HG02938 (cell line): ENCODE measurements around the gene LRPPRC.

ENCODE experiments used
- ATAC-seq: cut with Tn5 transposase; IDR thresholded peaks from one replicate; pipeline ENCODE4 v1.9.1; 2021; ENCODE audit warnings: mild to moderate bottlenecking, moderate library complexity; ENCODE audit not compliant: unreplicated experiment

LRPPRC gene

DNA sequence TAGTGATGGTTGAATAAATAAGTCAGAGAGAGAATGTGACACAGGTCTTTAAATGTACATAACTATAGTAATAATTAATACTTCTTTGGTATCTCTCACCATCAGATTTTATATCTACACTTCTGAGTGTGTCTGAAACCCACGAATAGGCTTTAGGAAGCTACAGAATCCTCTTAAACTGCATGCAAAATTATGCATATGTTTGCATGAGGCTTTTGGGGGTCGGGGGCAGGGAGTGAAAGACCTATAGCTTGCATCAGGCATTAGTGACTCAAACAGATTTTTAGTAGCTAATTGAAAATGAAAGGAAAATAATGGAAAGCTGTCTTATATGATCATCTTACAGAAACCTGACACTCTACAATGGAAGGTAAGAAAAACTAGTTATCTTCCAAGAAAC is 14.9 kb downstream of the LRPPRC start:
- ATAC-seq: no peak

- ATAC-seq: no peak
Measured at GRCh38 chr2:43977677-43978375, 18.0 kb downstream of the LRPPRC start.

DNA sequence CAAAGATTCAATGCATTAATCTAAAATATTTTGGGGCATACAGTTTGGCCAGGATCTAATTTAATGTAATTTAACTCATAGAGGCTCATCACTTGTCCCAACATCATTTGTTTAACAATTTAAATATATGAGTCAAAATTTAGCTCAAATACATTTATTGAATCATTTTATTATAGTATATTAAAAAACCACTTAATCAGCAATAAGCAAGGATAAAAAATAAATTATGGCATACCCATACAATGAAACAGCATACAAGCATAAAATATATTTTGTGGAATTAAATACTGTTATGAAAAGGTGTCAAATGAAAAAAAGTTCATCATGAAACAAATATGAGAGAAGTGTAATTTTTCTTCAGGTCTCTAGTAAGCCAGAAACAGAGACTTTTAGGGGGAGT is 34.9 kb downstream of the LRPPRC start:
- ATAC-seq: no peak

DNA sequence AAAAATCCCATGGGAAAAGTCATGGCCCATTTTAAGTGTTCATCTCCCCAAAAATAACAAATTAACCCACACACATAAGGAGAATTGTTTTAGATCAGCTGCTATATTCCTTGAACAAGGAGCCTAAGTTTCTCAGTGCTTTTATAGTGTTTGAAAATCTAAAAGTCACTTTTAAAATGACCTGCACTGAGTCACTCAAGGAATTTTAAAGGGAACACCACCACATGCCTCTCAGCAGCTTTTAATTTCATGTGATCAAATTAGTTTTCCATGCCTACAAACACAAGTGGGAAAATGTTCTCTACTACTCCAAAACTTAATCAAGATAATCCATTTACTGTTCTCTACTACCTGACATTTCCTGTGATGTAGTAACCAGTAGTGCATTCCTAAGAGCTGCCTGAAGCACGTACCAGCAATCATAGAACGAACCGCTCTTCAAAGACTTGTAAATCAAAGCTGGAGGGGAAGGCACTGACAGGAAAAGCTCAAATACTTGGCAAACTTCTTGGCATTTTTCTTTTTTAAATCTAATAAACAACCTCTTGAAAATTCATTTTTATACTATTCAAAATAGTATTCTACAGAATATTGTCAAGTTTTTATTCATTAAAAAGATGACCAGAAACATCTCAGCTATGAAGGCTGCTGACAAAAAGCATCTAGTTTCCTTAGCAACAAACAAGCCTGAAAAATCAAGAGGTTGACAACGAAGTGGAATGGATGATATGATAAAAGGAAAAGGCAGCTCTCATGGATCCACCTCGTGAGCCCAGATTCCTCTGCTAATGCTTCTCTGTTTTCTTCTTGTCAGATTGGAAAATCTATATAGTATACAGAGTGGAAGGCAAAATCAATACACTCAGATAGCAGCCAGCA is 37.2 kb downstream of the LRPPRC start:
- ATAC-seq: no peak

- ATAC-seq: no peak
Measured at GRCh38 chr2:43950383-43951008, 45.3 kb downstream of the LRPPRC start.

DNA sequence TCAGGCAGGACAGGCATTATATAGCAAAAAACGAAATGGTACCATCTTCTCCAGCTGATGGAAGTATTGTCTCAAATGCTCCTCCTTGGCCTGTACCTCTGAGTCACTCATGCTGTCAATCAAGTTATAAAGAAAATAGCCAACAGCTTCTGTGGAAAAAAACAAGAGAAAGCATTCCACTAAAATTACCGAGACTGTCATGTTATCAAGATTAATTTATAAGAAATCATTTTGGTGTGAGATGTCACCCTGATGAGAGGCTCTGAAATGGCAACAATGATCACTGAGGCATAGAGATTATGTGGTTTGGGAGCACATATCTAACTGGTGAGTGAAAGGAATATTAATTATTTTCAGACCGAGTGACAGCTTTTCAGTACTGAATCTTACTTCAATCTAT is 47.4 kb downstream of the LRPPRC start:
- ATAC-seq: no peak

DNA sequence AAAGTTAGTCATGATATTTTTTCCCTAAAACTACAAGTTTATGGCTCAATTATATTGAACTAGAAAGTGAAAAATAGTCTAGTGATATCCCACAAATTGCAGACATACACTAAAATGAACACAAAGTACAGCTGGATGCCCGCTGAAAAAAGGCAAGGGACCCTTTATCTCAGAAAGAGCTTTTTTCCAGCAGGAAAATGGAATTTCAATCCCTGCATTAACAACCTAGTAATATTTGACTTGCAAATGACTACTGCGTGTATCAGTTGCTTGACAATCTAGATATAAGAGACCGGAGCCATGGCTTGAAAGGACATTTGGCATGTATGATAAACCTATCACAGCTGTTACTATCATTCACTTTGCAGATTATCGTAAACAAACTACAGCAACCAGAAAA is 49.1 kb downstream of the LRPPRC start:
- no peak for ATAC-seq

DNA sequence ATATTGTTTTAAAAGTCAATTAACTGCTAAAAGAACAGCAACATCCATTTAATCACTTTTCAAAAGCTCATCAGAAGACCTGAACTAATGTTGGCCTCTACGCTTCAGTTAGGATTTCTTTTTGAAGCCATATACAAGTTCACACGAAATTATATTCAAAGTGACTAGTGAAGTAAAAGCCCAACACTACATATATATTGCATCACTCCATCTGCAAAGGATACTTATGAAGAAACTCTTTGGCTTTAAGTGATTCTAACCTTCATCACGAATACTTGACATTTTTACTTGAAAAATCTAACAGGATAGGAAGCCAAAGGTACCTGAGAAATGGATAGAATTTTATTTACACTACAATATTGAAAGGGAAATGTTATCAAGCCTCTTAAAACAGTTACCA is 50.4 kb downstream of the LRPPRC start:
- no peak for ATAC-seq

DNA sequence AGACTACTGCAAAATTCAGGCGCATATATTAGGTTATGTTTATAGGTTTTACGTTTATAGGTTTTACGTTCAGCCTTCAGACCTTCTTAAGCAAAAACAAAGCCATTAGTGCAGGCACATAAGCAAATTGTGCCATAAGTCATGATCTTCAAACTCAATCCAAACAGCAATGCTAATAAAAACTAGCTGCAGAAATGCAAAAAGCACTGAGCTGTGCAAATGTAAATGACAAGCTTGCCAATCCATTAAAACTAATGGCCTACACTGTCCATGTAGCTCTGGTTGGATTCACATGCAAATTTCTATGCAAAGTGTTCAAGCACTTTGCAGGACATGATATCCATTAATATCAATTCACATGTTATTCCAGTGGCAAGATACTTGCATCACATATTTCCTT is 50.9 kb downstream of the LRPPRC start:
- no peak for ATAC-seq

- ATAC-seq: no peak
Measured at GRCh38 chr2:43943809-43944452, 51.9 kb downstream of the LRPPRC start.

- ATAC-seq: no peak
Measured at GRCh38 chr2:43943323-43943722, 52.5 kb downstream of the LRPPRC start.

- no peak for ATAC-seq
Measured at GRCh38 chr2:43942881-43943280, 52.9 kb downstream of the LRPPRC start.

GRCh38 chr2:43941966-43942365 is 53.8 kb downstream of the LRPPRC start:
- ATAC-seq: no peak

DNA sequence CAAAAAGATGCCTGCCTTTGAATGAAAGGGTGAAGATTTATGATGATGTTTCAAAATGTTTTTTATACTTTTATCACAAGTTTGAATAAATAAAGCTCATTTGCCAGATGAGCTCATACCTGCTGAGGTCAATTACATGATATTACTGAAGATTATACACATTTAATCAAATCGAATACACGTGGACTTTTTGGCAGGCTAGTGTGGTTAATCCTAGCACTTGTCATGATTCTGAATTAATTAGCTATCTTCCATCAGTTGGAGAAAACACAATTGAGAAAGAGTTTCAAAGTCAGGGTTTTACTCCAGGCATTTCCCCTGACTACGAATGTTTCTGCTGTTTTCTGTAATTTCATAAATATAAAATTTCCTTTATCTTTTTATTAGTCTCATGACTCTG is 54.4 kb downstream of the LRPPRC start:
- ATAC-seq: no peak

DNA sequence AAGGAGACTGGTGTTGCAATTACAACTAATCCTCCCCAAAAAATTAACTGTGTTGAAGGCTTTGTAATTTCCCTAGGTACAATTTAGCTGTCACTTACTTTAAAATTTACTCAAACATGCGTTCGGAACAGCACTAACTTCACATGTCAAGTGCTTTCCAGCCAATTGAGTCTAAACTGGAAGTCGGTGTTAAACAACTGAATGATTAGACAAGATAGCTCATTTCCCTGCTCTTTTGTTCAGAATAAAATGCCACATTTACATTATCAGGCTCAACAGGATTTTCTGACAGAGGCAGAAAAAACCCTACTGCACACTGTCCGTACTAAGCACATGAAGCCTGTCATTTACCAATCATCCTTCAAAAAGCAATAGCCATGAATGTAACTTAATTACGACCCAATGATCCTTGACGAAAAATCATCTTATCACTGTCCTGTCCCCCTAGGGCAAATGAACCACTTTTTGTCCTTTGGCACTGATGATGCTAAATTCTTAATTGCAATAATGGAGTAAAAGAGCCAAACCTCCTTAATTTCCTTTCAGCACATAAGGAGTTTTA is 56.0 kb downstream of the LRPPRC start:
- no peak for ATAC-seq

DNA sequence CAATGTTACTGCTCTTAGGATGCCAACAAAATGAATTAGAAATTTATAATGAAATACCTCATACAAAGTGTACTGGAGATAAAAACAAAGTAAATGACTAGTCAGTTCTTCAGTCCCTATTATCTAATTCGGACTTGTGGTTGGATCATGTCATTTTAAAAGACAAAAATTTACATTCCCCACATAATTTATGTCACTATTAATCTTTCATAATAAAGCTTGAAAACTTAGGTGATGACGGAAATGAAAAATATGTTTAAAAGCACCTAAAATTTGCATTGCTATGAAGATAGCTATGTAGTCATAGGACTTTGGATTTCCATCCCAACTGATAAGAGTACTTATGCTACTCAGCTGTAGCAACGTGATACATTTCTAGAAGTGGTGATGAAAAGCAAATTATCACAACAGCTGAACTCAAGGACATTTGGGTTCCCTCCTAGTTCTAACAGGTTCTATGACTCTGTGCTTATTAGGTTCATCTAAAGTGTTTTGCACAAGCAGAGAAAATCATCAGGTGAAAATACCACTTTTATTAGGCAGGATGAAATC is 58.4 kb downstream of the LRPPRC start:
- no peak for ATAC-seq

DNA sequence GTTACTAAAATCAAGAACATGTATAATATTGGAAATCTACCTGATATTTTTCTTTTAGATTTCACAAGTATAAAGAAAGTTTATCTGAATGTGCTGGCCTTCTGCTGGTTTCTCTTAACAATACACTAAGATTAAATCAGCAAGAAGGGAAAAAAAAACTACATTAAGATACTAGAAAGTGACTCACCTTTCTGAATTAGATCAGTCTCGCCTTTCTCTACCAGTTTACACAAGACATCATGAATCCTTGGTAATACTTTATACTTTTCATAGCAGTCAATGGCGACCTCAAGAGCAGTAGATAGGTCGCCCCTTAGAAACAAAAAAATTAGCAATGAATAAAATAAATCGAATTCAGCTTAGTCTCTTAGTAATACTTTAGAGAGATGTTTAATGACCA is 61.2 kb downstream of the LRPPRC start:
- no peak for ATAC-seq

DNA sequence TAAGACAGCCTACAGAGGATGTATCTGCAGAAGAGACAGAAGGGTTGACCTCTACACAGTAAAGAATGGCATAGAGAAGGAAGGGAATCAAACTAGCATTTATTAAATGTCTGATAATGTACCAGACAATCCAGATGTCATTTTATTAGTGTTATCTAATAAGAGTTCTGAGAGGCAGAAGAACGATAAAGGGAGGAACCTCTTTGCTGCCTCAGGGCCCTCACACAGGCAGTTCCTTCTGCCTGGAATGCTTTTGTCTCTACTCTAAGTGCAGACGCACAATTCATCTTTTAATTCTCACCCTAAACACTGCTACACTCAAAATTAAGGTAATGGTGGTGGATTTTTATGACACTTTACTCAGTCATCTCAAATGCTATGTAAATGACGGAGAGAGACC is 64.5 kb downstream of the LRPPRC start:
- ATAC-seq: no peak

DNA sequence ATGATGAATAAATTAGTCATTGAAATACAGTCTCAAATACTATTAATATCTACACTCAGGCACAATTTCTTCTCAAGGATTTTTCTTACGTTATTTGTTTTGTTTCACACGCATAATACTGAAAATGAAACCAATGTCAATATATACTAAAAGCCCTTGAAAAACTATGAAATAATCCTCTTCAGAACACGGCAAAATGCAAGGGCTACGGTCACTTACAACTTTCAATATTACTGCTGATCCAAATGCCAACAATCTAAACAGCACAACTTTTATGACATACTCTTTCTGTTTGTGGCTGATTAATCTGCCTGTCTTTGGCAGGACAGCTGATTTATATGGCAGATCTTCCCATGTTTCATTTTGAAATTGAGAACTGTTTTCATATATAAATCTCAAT is 68.3 kb downstream of the LRPPRC start:
- ATAC-seq: no peak

DNA sequence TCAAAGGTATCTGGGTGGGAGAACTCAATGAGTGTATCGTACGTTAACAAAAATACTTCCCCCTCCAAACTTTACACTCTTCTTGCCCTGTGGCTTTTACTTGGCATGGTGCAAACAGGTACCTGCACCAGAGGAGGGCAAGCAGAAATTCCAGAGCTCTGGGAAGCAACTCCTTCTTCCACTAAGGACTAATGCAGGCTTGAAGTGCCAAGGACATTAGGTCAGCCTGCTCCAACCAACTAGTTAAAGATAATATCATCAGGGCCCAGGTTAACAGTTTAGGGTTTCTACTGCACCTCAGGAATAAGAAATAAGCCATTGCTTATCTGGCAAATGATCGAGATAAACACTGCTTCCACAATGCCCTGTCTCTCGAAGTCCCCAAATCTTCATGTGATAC is 70.4 kb downstream of the LRPPRC start:
- no peak for ATAC-seq

- ATAC-seq: no peak
Measured at GRCh38 chr2:43924463-43924862, 71.3 kb downstream of the LRPPRC start.
